ENCODE data around the gene FAM169A. TPM values are rescaled to one million over a fixed set of nuclear protein-coding genes. Genes with fewer than 3 reads are reported as not detected.

FAM169A gene
- total and polyA plus RNA-seq, 2 experiments from 2014 or later: 16.9 to 97.7 TPM

DNA sequence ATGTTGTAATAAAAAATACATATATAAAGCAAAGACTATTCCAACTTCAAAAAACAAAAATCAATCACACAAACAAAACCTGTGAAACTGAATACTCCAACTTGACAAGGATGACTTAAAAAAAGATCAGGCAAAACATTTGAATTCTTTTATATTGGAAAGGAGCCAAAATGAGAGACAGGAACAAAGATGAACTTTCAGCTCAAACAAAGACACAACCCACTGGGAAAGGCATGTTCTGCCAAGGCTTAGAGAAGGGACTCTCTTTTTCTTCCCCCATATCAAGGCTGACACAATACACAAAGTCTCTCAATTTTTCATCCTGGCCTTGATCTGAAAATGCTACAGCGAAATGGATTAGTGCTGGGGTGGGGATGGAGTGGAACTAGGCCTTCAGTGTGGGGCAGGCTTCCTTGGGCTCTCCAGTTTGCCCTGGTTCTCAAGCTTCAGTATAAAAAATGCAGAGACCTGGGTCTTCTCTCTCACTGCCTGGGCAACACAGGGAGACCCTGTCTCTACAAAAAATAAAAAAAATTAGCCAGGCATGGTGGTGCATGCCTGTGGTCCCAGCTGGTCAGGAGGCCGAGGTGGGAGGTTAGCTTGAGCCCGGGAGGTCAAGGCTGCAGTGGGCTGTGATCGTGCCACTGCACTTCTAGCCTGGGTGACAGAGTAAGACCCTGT, 11.6 kb upstream of the FAM169A start:
- no peak for ATAC-seq
- Histone ChIP-seq H4K20me1 (replicated peaks; ENCODE audit: insufficient read depth) (no peaks in the 10 kb centered on the region), H3K4me3 (no peak overlapping the region), H3K27ac (ENCODE audit: low read depth) (no peak overlapping the region; the same call in 1 of the 2 replicates), H3K36me3 (ENCODE audit: insufficient read depth) (no peaks in the 10 kb centered on the region), H3F3A (replicated peaks; ENCODE audit: low read depth) (no peaks in the 10 kb centered on the region), H3K27me3 (ENCODE audit: insufficient read depth) (no peaks in the 10 kb centered on the region), H3K9me2 (ENCODE audit: insufficient read depth) (no peaks in the 10 kb centered on the region; the same call in 1 of the 2 replicates), H3K79me2 (replicated peaks; ENCODE audit: insufficient read depth) (no peaks in the 10 kb centered on the region), H2AFZ (peak overlapping the region; percentile 81), H3K4me1 (ENCODE audit: insufficient read depth) (peaks cover 13% of the 10 kb centered on the region), H3K4me2 (no peak overlapping the region)
- no peak for DNase-seq (ENCODE audit: low spot score)
- Mint-ChIP-seq H3K36me3 (ENCODE audit: low read depth) (peaks cover 7% of the 10 kb centered on the region; the same call in 2 of the 3 replicates), H3K4me3 (no peak overlapping the region), H3K4me1 (peaks cover 17% of the 10 kb centered on the region; the same call in 2 of the 3 replicates), H3K27ac (peak overlapping the region; percentile 35; the same call in 1 of the 2 replicates), H3K9me3 (peaks cover 5% of the 10 kb centered on the region; the same call in 2 of the 3 replicates), H3K27me3 (ENCODE audit: insufficient read depth, low read depth, poor library complexity) (peaks cover 3% of the 10 kb centered on the region)
- TF ChIP-seq EZH2phosphoT487 (IDR thresholded peaks at IDR 0.05; ENCODE audit: unreplicated experiment) (no peak), ZNF331 (CRISPR knock-in tag; IDR thresholded peaks at IDR 0.05; ENCODE audit: low read depth) (no peak), JUNB (IDR thresholded peaks at IDR 0.05; ENCODE audit: unreplicated experiment) (no peak), NANOG (IDR thresholded peaks at IDR 0.05; ENCODE audit: borderline replicate concordance) (no peak), STAT1 (IDR thresholded peaks at IDR 0.05; ENCODE audit: unreplicated experiment) (no peak)
- TF ChIP-seq, protein P1, sequence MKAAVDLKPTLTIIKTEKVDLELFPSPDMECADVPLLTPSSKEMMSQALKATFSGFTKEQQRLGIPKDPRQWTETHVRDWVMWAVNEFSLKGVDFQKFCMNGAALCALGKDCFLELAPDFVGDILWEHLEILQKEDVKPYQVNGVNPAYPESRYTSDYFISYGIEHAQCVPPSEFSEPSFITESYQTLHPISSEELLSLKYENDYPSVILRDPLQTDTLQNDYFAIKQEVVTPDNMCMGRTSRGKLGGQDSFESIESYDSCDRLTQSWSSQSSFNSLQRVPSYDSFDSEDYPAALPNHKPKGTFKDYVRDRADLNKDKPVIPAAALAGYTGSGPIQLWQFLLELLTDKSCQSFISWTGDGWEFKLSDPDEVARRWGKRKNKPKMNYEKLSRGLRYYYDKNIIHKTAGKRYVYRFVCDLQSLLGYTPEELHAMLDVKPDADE (IDR thresholded peaks at IDR 0.05): no peak
- TF ChIP-seq, protein P2, sequence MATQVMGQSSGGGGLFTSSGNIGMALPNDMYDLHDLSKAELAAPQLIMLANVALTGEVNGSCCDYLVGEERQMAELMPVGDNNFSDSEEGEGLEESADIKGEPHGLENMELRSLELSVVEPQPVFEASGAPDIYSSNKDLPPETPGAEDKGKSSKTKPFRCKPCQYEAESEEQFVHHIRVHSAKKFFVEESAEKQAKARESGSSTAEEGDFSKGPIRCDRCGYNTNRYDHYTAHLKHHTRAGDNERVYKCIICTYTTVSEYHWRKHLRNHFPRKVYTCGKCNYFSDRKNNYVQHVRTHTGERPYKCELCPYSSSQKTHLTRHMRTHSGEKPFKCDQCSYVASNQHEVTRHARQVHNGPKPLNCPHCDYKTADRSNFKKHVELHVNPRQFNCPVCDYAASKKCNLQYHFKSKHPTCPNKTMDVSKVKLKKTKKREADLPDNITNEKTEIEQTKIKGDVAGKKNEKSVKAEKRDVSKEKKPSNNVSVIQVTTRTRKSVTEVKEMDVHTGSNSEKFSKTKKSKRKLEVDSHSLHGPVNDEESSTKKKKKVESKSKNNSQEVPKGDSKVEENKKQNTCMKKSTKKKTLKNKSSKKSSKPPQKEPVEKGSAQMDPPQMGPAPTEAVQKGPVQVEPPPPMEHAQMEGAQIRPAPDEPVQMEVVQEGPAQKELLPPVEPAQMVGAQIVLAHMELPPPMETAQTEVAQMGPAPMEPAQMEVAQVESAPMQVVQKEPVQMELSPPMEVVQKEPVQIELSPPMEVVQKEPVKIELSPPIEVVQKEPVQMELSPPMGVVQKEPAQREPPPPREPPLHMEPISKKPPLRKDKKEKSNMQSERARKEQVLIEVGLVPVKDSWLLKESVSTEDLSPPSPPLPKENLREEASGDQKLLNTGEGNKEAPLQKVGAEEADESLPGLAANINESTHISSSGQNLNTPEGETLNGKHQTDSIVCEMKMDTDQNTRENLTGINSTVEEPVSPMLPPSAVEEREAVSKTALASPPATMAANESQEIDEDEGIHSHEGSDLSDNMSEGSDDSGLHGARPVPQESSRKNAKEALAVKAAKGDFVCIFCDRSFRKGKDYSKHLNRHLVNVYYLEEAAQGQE (IDR thresholded peaks at IDR 0.05; ENCODE audit: unreplicated experiment): no peak

DNA sequence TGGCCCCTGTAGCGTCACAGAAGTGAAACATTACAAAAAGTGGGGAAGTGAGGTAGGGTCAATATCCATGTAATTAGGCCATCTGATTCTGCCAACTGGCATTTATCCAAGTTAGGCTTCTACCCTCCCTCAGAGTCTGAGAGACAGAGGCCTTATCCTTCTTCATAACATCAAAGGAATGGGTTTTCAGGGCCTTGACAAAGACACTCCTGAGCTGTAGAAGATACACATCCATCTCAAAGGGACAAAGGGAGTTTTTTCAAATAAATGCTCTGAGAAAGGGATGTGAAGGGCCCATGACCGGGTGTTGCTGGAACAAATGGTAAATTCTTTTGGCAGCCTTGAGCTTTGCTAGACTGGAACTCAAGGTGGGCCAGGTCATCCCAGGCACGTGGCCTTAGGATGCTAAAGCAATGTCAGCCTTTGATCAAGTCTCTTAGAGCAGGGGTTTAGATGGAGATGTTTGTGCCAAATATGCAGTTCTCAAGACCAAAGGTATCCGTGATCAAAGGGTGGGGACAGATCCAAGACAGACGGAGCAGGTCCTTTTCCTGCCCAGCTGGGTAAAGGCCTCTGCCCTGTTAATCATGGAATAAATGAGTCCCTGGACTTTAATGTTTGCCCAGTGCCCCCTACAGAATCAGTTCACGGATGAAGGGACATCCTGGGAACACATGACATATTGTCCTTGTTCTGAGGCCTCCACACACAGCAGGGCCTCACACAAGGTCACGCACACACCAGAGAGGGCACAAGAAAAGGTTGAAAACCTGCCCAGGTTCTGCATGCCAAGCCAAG, 10.0 kb upstream of the FAM169A start:
- H3K9me2 ChIP-seq (ENCODE audit: insufficient read depth): no peaks in the 10 kb centered on the region; the same call in 1 of the 2 replicates
- peaks cover 9% of the 10 kb centered on the region; the same call in 1 of the 2 replicates for H3K4me1 ChIP-seq (ENCODE audit: insufficient read depth)
- H2AFZ ChIP-seq: peak overlapping the region; percentile 48
- no peak overlapping the region for H3K4me3 ChIP-seq
- H3K27ac ChIP-seq (ENCODE audit: low read depth): no peak overlapping the region
- ATAC-seq (no peak), DNase-seq (ENCODE audit: low spot score) (no peak)
- no peaks in the 10 kb centered on the region for H3K36me3 ChIP-seq (ENCODE audit: insufficient read depth)
- no peak overlapping the region for H3K4me2 ChIP-seq
- Mint-ChIP-seq H3K27me3 (ENCODE audit: insufficient read depth, low read depth, poor library complexity) (no peaks in the 10 kb centered on the region), H3K9me3 (peaks cover 5% of the 10 kb centered on the region; the same call in 2 of the 3 replicates), H3K36me3 (ENCODE audit: low read depth) (peaks cover 7% of the 10 kb centered on the region; the same call in 2 of the 3 replicates), H3K4me3 (no peak overlapping the region), H3K27ac (no peak overlapping the region), H3K4me1 (peaks cover 11% of the 10 kb centered on the region; the same call in 2 of the 3 replicates)
- TF ChIP-seq, protein P1 (IDR thresholded peaks at IDR 0.05): no peak
- TF ChIP-seq JUNB (IDR thresholded peaks at IDR 0.05; ENCODE audit: unreplicated experiment): no peak
- TF ChIP-seq EZH2phosphoT487 (IDR thresholded peaks at IDR 0.05; ENCODE audit: unreplicated experiment): no peak
- no peak for TF ChIP-seq STAT1 (IDR thresholded peaks at IDR 0.05; ENCODE audit: unreplicated experiment)
- no peak for TF ChIP-seq NANOG (IDR thresholded peaks at IDR 0.05; ENCODE audit: borderline replicate concordance)
- H3K27me3 ChIP-seq (ENCODE audit: insufficient read depth): no peaks in the 10 kb centered on the region
- H3K79me2 ChIP-seq (replicated peaks; ENCODE audit: insufficient read depth): no peaks in the 10 kb centered on the region
- H3F3A ChIP-seq (replicated peaks; ENCODE audit: low read depth): no peaks in the 10 kb centered on the region
- no peaks in the 10 kb centered on the region for H4K20me1 ChIP-seq (replicated peaks; ENCODE audit: insufficient read depth)

All from GM23338 (cell line).